GM19452 (cell line): ENCODE measurements around the gene ECHDC3.

Experiments used
- ATAC-seq: cut with Tn5 transposase; IDR thresholded peaks from one replicate; pipeline ENCODE4 v1.9.1; 2021; ENCODE audit not compliant: unreplicated experiment

Gene ECHDC3

GRCh38 chr10:11775412-11775811 is 33.2 kb downstream of the ECHDC3 start:
- ATAC-seq = no peak

- no peak for ATAC-seq
These were observed 33.9 kb downstream of the ECHDC3 start for GRCh38 chr10:11776080-11776479.

GRCh38 chr10:11781114-11781513 is 38.9 kb downstream of the ECHDC3 start:
- no peak for ATAC-seq

- ATAC-seq = no peak
These were observed 40.8 kb downstream of the ECHDC3 start for GRCh38 chr10:11782793-11783557.

- no peak for ATAC-seq
These were observed 41.3 kb downstream of the ECHDC3 start for GRCh38 chr10:11783558-11783865.

GRCh38 chr10:11787374-11787773 is 45.2 kb downstream of the ECHDC3 start:
- no peak for ATAC-seq

GRCh38 chr10:11787846-11788245 is 45.7 kb downstream of the ECHDC3 start:
- ATAC-seq = no peak

- no peak for ATAC-seq
These were observed 47.1 kb downstream of the ECHDC3 start for GRCh38 chr10:11789306-11789705.

- no peak for ATAC-seq
These were observed 47.8 kb downstream of the ECHDC3 start for GRCh38 chr10:11789956-11790355.

- no peak for ATAC-seq
These were observed 51.7 kb downstream of the ECHDC3 start for GRCh38 chr10:11793762-11794479.

GRCh38 chr10:11794566-11794965 is 52.4 kb downstream of the ECHDC3 start:
- ATAC-seq = no peak

GRCh38 chr10:11795101-11795920 is 53.1 kb downstream of the ECHDC3 start:
- ATAC-seq = no peak

GRCh38 chr10:11796474-11796873 is 54.3 kb downstream of the ECHDC3 start:
- ATAC-seq = no peak

- ATAC-seq = no peak
These were observed 55.1 kb downstream of the ECHDC3 start for GRCh38 chr10:11797281-11797680.

- no peak for ATAC-seq
These were observed 55.9 kb downstream of the ECHDC3 start for GRCh38 chr10:11797847-11798633.

GRCh38 chr10:11798845-11799735 is 56.9 kb downstream of the ECHDC3 start:
- no peak for ATAC-seq

GRCh38 chr10:11799736-11800080 is 57.5 kb downstream of the ECHDC3 start:
- no peak for ATAC-seq

GRCh38 chr10:11804336-11804735 is 62.2 kb downstream of the ECHDC3 start:
- ATAC-seq = no peak

GRCh38 chr10:11805792-11806191 is 63.6 kb downstream of the ECHDC3 start:
- ATAC-seq = no peak

GRCh38 chr10:11806706-11807105 is 64.5 kb downstream of the ECHDC3 start:
- ATAC-seq = no peak
